BJ (cell line): Measurements from ENCODE around the gene SLC35F1. TPM values are rescaled to one million over a fixed set of nuclear protein-coding genes. Genes with fewer than 3 reads are reported as not detected.

Source experiments
- CTCF ChIA-PET: fragments of 350-600 bp; formaldehyde crosslinking; extraction: SDS; loops from one replicate; lab custom pipeline; 2021; ENCODE audit warnings: antibody characterized with exemption, inconsistent platforms; lab: Yijun Ruan, JAX
- POLR2A ChIA-PET: fragments of 300-600 bp; sonication (Branson Sonifier 250); formaldehyde crosslinking; extraction: SDS; loops from one replicate; lab custom pipeline; 2021; ENCODE audit warnings: antibody characterized with exemption; lab: Charles Lee
- DNase-seq: peaks from one replicate; pipeline ENCODE4 v3.0.0-alpha.2; 2011; ENCODE audit warnings: low read depth
- H3K27me3 ChIP-seq: 2 replicates; pipeline ENCODE4 v1.6.0; 2011; ENCODE audit warnings: low read length; ENCODE audit not compliant: control insufficient read depth, insufficient read depth
- H3K36me3 ChIP-seq: 2 replicates; pipeline ENCODE4 v1.5.1; 2011; ENCODE audit warnings: low read length; ENCODE audit not compliant: control insufficient read depth, insufficient read depth
- H3K4me3 ChIP-seq: 2 replicates; pipeline ENCODE4 v1.5.1; 2011; ENCODE audit warnings: low read depth, mild to moderate bottlenecking, control low read depth, low read length
- polyA plus RNA-seq: library from polyadenylated mRNA; depleted of rRNA; stranded (reverse); fragments of >200 nt; gene quantifications from 2 replicates; pipeline ENCODE4 v1.2.3, GENCODE V29; 2011
- TF ChIP-seq, protein P1 (sequence below): IDR thresholded peaks from 2 replicates; pipeline ENCODE4 v1.5.1; 2011; ENCODE audit warnings: low read depth, mild to moderate bottlenecking, control low read depth, inconsistent platforms, low read length, moderate library complexity; ENCODE audit not compliant: insufficient read depth

The SLC35F1 gene
- polyA plus RNA-seq, 1 experiment = not detected

DNA sequence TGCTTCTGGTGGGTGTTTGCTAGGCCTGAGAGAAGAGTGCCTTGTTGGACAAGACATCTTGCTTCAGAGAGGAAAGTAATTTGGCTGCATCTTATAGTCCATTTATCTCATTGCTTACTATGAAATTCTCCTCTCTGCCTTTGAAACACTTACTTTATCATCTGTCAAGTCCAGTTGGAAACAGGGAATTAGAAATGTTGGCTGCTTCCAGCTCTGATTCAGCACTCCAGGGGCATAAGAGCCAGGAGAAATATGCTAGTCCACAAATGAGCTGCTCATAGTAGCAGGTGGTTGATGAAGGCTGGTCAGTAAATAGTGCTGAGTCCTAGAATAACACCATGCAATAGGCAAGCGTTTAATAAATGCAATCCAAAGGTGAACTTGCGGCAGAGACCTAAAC is 227.1 kb downstream of the SLC35F1 start:
- no peaks in the 10 kb centered on the region for H3K27me3 ChIP-seq
- DNase-seq = no peak
- H3K4me3 ChIP-seq = no peak overlapping the region
- ChIA-PET CTCF (no interaction called here), POLR2A (no interaction called here)
- TF ChIP-seq, protein P1, sequence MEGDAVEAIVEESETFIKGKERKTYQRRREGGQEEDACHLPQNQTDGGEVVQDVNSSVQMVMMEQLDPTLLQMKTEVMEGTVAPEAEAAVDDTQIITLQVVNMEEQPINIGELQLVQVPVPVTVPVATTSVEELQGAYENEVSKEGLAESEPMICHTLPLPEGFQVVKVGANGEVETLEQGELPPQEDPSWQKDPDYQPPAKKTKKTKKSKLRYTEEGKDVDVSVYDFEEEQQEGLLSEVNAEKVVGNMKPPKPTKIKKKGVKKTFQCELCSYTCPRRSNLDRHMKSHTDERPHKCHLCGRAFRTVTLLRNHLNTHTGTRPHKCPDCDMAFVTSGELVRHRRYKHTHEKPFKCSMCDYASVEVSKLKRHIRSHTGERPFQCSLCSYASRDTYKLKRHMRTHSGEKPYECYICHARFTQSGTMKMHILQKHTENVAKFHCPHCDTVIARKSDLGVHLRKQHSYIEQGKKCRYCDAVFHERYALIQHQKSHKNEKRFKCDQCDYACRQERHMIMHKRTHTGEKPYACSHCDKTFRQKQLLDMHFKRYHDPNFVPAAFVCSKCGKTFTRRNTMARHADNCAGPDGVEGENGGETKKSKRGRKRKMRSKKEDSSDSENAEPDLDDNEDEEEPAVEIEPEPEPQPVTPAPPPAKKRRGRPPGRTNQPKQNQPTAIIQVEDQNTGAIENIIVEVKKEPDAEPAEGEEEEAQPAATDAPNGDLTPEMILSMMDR = no peak
- no peaks in the 10 kb centered on the region for H3K36me3 ChIP-seq

DNA sequence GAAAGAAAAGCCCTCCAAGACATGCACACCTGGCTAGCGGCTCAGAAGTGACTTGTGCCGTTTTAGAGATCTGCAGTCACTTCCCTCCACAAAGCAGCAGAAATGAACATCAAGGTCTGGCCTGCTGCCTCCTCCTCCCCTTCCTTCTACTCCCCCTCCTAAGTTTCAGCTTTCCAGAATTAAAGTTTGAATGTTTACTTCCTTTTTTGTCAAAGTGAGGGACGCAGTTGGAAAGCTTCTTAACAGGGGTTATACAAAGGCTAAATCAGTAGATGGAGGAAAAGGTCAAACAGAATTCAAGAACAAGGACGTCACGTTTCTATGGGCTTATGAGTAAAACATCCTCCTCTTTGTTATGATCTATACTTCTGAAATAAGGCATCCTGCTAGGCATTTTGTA is 227.7 kb downstream of the SLC35F1 start:
- no peak for DNase-seq
- H3K27me3 ChIP-seq = no peaks in the 10 kb centered on the region

DNA sequence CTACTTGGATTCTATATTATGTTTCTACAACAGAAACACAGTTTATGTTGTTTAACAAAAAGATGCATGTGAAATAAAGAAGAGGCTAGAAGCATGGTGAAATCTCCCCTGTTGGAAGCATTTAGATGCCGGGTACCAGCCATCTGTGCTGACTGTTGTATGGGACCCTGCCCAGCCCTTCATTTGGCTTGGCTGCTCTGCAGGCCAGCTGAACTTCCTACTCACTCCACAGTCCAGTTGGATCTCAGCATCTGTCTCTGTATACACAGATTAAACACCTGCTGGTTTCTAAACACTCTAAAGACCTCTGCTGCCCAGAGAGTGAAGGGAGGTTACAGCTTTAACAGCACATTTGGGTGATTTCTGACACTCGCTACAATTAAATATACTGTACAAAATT is 228.3 kb downstream of the SLC35F1 start:
- Histone ChIP-seq H3K27me3 (no peaks in the 10 kb centered on the region), H3K4me3 (no peak overlapping the region), H3K36me3 (no peaks in the 10 kb centered on the region)
- TF ChIP-seq, protein P1 = no peak
- POLR2A ChIA-PET = no interaction called here
- DNase-seq = no peak
- CTCF ChIA-PET = no interaction called here

More for the DNA sequence above, 227.7 kb downstream of the SLC35F1 start:
- CTCF ChIA-PET = no interaction called here
- Histone ChIP-seq H3K36me3 (no peaks in the 10 kb centered on the region), H3K4me3 (no peak overlapping the region)
- POLR2A ChIA-PET = no interaction called here
- TF ChIP-seq, protein P1 = no peak

DNA sequence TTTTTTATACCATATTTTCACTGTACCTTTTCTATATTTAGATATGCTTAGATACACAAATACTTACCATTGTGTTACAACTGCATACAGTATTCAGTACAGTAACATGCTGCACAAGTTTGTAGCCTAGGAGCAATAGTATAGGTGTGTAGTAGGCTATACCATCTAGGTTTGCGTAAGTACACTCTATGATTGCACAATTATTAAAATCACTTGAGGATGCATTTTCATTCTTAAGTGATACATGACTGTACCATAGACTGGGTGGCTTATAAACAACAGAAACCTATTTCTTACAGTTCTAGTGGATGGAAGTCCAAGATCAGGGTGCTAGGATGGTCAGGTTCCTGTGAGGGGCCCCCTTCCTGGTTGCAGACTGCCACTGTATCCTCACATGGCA is 234.1 kb downstream of the SLC35F1 start:
- TF ChIP-seq, protein P1 = no peak
- H3K27me3 ChIP-seq = no peaks in the 10 kb centered on the region
- no peak overlapping the region for H3K4me3 ChIP-seq
- CTCF ChIA-PET = no interaction called here
- POLR2A ChIA-PET = no interaction called here
- no peak for DNase-seq
- H3K36me3 ChIP-seq = no peaks in the 10 kb centered on the region

DNA sequence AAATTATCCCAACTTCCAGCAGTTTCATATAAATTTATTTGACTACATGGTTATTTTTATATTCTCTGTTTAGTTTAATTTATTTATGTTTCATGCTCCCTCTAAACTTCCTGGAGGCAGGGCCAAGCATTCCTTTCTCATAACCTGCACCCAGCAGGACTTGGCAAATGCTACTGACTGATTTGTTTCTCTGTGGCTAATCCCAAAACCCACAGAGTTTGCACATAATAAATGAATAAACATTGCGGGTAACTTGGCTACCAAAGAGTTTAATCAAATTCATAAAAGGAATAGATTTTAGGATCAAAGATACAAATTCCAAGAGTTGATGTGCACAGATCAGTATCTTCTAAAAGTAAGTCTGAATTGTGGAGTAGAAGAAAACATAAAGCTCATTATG is 239.5 kb downstream of the SLC35F1 start:
- CTCF ChIA-PET = no interaction called here
- no peak for DNase-seq

More for the DNA sequence above, 239.5 kb downstream of the SLC35F1 start:
- Histone ChIP-seq H3K4me3 (no peak overlapping the region), H3K27me3 (no peaks in the 10 kb centered on the region), H3K36me3 (no peaks in the 10 kb centered on the region)
- TF ChIP-seq, protein P1 = no peak
- POLR2A ChIA-PET = no interaction called here
